Suppressor macrophage treated with lipopolysaccharide for 4 hours (primary cell): ENCODE results near the gene SPTLC1.
"Not testable (repeated sequence)": the region's sequence is repeated elsewhere in the genome, so short reads cannot be mapped to it uniquely, and the experiment has no call there.

Experiments used
- DNase-seq: peaks from one replicate; pipeline ENCODE4 v3.0.0-alpha.2; 2020

The SPTLC1 gene

GRCh38 chr9:92140074-92140753, 25.0 kb upstream of the SPTLC1 start:
- peak; percentile 82 for DNase-seq

- DNase-seq, result peak; percentile 15
These were observed 23.8 kb upstream of the SPTLC1 start for GRCh38 chr9:92138960-92139540.

GRCh38 chr9:92138157-92138959, 23.1 kb upstream of the SPTLC1 start:
- peak; percentile 77 for DNase-seq

GRCh38 chr9:92136184-92136858, 21.1 kb upstream of the SPTLC1 start:
- DNase-seq, result no peak

- DNase-seq, result no peak
These were observed 20.4 kb upstream of the SPTLC1 start for GRCh38 chr9:92135576-92135975.

- peak; percentile 83 for DNase-seq
These were observed 18.9 kb upstream of the SPTLC1 start for GRCh38 chr9:92133949-92134604.

GRCh38 chr9:92132913-92133312, 17.7 kb upstream of the SPTLC1 start:
- DNase-seq, result not testable (repeated sequence)

- DNase-seq, result no peak
These were observed 17.3 kb upstream of the SPTLC1 start for GRCh38 chr9:92132501-92132900.

- no peak for DNase-seq
These were observed 7.6 kb upstream of the SPTLC1 start for GRCh38 chr9:92122800-92123199.

- no peak for DNase-seq
These were observed 6.8 kb upstream of the SPTLC1 start for GRCh38 chr9:92122061-92122460.

GRCh38 chr9:92121265-92121664, 6.1 kb upstream of the SPTLC1 start:
- DNase-seq, result no peak

GRCh38 chr9:92120138-92120537, 4.9 kb upstream of the SPTLC1 start:
- no peak for DNase-seq

- DNase-seq, result peak; percentile 75
These were observed 4.4 kb upstream of the SPTLC1 start for GRCh38 chr9:92119586-92119985.

GRCh38 chr9:92108122-92108521, 7.1 kb downstream of the SPTLC1 start:
- DNase-seq, result no peak

GRCh38 chr9:92105446-92106225, 9.6 kb downstream of the SPTLC1 start:
- DNase-seq, result not testable (repeated sequence)

GRCh38 chr9:92103601-92104000, 11.6 kb downstream of the SPTLC1 start:
- not testable (repeated sequence) for DNase-seq

- DNase-seq, result no peak
These were observed 14.8 kb downstream of the SPTLC1 start for GRCh38 chr9:92100237-92100911.

- DNase-seq, result no peak
These were observed 16.6 kb downstream of the SPTLC1 start for GRCh38 chr9:92098638-92099037.

- DNase-seq, result peak; percentile 51
These were observed 17.2 kb downstream of the SPTLC1 start for GRCh38 chr9:92097997-92098482.

GRCh38 chr9:92095236-92095635, 20.0 kb downstream of the SPTLC1 start:
- DNase-seq, result peak; percentile 9

- DNase-seq, result peak; percentile 39
These were observed 20.6 kb downstream of the SPTLC1 start for GRCh38 chr9:92094655-92095054.
